NCI-H1694 treated with DMSO at 0.1 percent for 48 hours (cell line): ENCODE measurements around the gene DENND2A.
"Not testable (repeated sequence)": the region's sequence is repeated elsewhere in the genome, so short reads cannot be mapped to it uniquely, and the experiment has no call there.

Experiments
- DNase-seq: peaks from one replicate; lab custom pipeline; 2025; lab: John Stamatoyannopoulos, UW

DENND2A gene

GRCh38 chr7:140506788-140507464, 133.7 kb downstream of the DENND2A start:
- DNase-seq: peak; percentile 79

DNA sequence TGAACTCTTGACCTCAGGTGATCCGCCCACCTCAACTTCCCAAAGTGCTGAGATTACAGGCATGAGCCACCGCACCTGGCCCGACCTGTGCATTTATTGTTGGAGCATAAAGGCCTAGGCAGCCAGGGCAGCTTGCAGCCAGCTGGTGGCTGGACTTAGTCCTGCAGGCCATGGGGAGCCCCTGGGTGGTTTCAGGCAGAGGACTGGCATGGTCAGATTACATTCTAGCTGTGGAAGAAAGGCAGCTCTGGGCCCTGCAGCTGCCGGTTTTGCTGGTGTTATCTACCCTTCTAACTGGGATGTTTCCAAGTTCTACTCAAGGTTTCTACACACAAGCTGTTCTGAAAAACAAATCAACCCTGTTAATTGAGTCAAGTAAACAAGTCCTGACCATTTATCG, 138.6 kb downstream of the DENND2A start:
- no peak for DNase-seq

DNA sequence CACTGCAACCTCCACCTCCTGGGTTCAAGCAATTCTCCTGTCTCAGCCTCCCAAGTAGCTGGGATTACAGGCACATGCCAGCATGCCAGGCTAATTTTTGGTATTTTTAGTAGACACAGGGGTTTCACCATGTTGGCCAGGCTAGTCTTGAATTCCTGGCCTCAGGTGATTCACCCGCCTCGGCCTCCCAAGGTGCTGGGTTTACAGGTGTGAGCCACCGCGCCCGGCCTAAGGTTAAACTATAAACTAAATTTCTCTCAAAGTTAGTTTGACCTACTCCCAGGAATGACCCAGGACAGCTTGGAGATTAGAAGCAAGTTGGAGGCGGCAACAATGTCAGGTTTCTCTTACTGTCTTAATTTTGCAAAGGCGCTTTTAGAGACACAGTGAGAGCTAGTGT, 142.8 kb downstream of the DENND2A start:
- not testable (repeated sequence) for DNase-seq

GRCh38 chr7:140497241-140497769, 143.3 kb downstream of the DENND2A start:
- DNase-seq: no peak

DNA sequence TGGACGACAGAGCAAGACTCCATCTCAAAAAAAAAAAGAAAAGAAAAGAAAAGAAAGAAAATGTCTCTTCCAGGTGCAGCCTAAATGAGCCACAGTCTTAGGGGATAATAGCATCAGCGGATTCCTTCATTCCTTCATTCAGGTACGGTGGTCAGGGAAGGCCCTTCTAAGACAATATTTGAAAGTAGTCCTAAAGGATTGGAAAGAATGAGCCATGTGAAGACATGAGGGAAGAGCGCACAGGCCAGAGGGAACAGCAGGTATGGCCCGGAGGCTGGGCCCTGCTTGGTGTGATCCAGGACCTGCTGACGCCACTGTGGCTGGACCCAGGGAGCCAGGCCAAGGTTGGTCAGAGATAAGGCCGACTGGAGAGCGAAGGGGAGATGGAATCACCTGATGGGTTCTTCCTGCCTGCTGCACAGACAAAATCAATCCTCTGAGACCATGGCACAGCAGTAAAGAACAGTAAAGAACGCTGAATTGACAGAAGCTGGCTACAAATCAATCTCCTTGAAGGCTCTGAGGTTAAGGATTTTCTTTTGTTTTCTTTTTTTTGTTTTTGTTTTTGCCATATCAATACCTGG, 145.0 kb downstream of the DENND2A start:
- no peak for DNase-seq

DNA sequence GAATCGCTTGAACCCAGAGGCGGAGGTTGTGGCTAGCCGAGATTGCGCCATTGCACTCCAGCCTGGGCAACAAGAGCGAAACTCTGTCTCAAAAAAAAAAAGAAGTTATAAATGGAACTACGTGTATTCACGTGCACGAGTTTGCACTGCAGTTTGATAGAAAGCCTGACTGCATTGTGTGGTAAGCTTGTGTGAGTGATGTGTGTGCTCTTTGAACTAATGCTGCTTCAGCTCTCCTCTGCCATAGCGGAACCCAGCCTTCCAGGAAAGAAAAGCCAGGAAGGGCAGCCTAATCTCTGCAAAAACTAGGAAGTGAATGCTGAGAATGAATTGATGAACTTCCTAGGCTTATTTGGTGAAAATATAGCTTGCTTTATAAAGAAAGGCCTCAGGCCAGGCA, 145.7 kb downstream of the DENND2A start:
- no peak for DNase-seq

DNA sequence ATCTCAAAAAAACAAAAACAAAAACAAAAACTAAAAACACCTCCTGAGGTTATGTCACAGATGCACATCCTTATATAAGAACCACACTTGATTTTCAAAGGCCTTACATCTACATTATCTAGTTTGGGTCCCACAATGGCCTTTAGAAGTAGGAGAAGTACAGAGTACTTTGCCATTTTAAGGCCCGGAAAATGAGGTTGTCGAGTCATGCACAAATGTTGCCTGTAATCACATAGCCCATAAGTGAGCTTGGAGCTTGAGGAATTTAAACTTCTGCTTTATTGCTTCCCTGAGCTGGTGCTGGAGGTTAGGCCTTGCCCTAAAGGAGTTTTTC, 151.6 kb downstream of the DENND2A start:
- no peak for DNase-seq

- DNase-seq: no peak
Observed at GRCh38 chr7:140485500-140486265, 154.9 kb downstream of the DENND2A start.

GRCh38 chr7:140484951-140485499, 155.6 kb downstream of the DENND2A start:
- DNase-seq: no peak

DNA sequence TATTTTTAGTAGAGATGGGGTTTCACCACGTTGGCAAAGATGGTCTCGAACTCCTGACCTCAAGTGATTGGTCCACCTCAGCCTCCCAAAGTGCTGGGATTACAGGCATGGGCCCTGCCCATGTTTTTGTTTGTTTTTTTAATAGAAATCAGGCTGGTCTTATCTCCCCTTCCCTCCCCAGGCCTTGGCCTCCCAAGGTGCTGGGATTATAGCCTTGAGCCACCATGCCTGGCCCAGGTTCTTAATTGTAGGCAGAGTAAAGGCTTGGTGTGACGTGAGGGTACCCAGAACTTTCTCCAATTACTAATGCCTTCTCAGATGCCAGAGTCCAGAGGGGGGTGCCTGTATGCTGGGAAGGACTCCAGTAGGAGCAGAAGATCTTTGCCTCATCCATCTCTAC, 156.1 kb downstream of the DENND2A start:
- DNase-seq: no peak

DNA sequence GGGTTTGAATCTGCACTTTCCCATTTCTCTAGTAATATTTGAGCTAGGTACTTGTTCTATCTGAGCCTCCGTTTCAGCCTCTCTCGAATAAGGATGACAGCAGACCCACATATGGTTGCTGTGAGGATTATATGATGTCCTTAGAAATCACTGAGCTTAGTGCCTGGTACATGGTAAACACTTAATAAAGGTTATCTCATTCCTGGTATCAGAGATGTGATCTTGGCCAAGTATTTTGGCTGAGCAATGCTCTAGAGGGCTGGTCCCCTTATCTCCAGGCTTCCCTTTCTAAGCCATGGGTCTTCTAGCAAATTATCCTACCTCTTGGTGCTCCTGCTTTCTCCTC, 160.9 kb downstream of the DENND2A start:
- no peak for DNase-seq

DNA sequence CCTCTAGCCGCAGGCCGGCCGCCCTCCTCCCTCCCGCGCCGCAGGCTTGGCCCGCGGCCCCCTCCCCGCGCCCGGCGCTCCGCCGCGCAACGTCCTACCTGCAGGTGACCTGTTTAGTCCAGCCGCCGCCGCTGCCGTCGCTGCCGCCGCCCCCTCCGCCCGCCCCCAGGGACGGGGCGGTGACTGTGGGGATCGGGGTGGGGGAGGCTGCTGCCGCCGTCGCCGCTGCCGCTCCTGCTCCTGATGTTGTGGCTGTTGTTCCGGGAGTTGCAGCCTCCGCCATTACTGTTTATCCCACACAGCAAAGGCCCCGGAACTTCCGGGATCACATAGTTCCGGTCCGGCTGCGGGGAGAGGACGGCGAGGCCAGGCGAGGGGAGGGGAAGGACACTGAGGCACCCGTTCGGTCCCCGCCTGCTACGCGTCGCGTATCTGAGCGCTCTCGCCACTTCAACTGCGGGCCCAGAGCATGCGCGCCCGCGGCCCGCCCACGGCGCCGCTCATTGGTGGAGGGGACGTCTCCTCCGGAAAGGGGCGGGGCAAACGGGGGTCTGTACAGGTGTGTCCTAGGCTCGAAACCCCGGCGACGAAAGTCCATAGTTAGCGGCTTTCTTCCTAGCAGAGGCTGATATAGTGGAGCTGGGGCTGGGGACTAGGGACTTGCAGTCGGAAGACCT, 161.4 kb downstream of the DENND2A start, which contains the start of gene MKRN1:
MKRN1 (minus strand) TSS at position 444 of the 677 bp plus-strand sequence; CDS start at position 283, 161 bp downstream.
- DNase-seq: peak; percentile 94

DNA sequence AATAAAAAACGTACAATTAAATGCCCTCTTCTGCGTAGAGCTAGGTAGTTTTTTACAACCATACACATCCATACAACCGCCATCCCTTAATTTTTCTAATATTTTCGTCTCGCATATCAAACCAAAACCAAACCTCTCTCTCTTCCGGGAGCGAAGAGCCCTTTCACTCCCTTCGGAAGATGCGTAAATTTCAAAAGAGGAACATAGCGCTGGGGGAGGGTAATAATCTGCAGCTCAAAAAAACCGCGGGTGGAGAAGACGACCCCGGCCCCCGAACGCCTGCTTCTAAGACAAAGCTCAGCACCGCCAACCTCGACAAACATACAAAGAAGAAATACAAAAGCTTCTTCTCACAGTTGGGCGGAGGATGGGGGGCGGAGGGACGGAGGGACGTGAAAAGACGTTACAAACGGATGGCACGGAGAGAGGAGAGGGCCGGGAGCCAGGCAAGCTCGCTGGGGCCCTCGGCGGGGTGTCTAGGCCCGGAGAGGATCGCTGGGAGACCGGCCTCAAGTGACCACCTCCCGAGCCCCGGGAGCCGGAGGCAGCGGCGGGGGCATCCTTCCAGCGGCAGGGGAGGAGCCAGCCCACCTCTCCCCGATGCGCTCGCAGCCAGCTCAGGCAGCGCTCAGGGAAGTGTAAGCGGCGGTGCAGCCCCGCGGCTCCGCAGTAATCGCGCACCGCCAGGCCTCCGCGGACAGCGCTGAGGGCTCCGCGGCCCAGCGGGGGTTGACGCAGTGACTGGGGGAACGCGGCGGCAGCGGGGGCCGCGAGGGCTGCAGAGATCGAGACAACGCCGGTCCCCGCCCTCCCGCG, 162.2 kb downstream of the DENND2A start:
- no peak for DNase-seq

GRCh38 chr7:140476698-140477261, 163.8 kb downstream of the DENND2A start:
- DNase-seq: no peak

- DNase-seq: peak; percentile 65
Observed at GRCh38 chr7:140475747-140476333, 164.8 kb downstream of the DENND2A start.
